Uterus (tissue), 4 donors: ENCODE data around the gene MESD. TPM values are rescaled to one million over a fixed set of nuclear protein-coding genes. Genes with fewer than 3 reads are reported as not detected.
"Not testable (repeated sequence)": the region's sequence is repeated elsewhere in the genome, so short reads cannot be mapped to it uniquely, and the experiment has no call there.

ENCODE experiments used
- DNase-seq, 2 donors: peaks; one replicate each; pipeline ENCODE4 v3.0.0-alpha.2; 2019 to 2020
- H3K27ac ChIP-seq, 2 donors: fragments of 200-600 bp; sonication (generic); 1 replicate in 1 of 2; 2 replicates in 1 of 2; pipeline ENCODE4 v1.5.1; 2016 to 2018
- H3K27me3 ChIP-seq, 2 donors: fragments of 200-600 bp; sonication (generic); one replicate each; pipeline ENCODE4 v1.5.1; 2018 to 2019; ENCODE audit warnings: control low read depth in 1 of 2
- H3K36me3 ChIP-seq, 2 donors: fragments of 200-600 bp; sonication (generic); one replicate each; pipeline ENCODE4 v1.5.1; 2019; ENCODE audit warnings: control low read depth in 1 of 2
- H3K4me1 ChIP-seq, 2 donors: fragments of 200-600 bp; sonication (generic); one replicate each; pipeline ENCODE4 v1.5.1; 2018 to 2019; ENCODE audit warnings: control low read depth in 1 of 2
- H3K4me3 ChIP-seq, 2 donors: fragments of 200-600 bp; sonication (generic); 1 replicate in 1 of 2; 2 replicates in 1 of 2; pipeline ENCODE4 v1.5.1; 2018 to 2019; ENCODE audit warnings: mild to moderate bottlenecking in 1 of 2
- H3K9me3 ChIP-seq, 2 donors: fragments of 200-600 bp; sonication (generic); one replicate each; pipeline ENCODE4 v1.5.1; 2019; ENCODE audit warnings: control low read depth in 1 of 2
- CTCF ChIP-seq, 4 experiments: fragments of 200-600 bp in 2 of 4; fragments of 450-650 bp in 2 of 4; sonication (generic) in 2 of 4; IDR thresholded peaks; one replicate each; pipeline ENCODE4 v1.5.1; 2016 to 2019; ENCODE audit warnings: antibody characterized with exemption in 4 of 4, mild to moderate bottlenecking in 2 of 4, moderate library complexity in 1 of 4
- POLR2A ChIP-seq, 2 donors: fragments of 450-650 bp; IDR thresholded peaks; one replicate each; pipeline ENCODE4 v1.6.1; 2016; ENCODE audit warnings: antibody characterized with exemption in 2 of 2, mild to moderate bottlenecking in 1 of 2, moderate library complexity in 1 of 2
- intact Hi-C: fragments of 100-400 bp; cut with DNase I; formaldehyde crosslinking; loops from one replicate; pipeline ENCODE4 v1.15.1; 2023; ENCODE audit warnings: low total_unique reads
- total RNA-seq, 4 donors: library from RNA; depleted of rRNA in 3 of 4; stranded (reverse); fragments of >200 nt in 3 of 4; gene quantifications; one replicate each; pipeline versions ENCODE4 v1.1.0 to v1.2.4, GENCODE V29; 2014 to 2023
- donor health status: DM: yes; HTN: yes; CAD: no.

MESD gene
- total RNA-seq, 4 donors from 2014 or later: 23.6 to 48.7 (median 27.7) TPM

DNA sequence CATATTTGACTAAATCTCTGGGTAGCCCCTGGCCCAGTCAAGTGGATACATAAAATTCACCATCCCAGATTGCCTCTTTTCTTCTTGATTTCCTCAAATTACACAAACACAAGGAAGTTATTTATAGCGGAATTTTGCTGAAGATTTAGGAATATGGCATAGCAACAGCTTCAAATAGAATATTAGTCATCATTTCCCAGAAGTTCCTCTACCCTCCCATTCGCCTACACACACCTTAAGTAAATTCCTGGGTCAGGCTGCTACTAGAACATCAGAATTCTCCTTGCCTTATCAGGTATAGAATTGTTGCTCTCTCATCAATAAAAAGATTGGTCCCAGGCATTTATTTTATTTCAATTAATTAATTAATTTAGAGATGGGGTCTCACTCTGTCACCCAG, 31.6 kb downstream of the MESD start:
- Histone ChIP-seq H3K4me1 (no peaks in the 10 kb centered on the region), H3K9me3 (no peaks in the 10 kb centered on the region), H3K4me3 (no peak overlapping the region), H3K27me3 (no peaks in the 10 kb centered on the region), H3K27ac (no peak overlapping the region), H3K36me3 (no peaks in the 10 kb centered on the region)
- intact Hi-C loops: no loop called here
- no peak for TF ChIP-seq CTCF (IDR thresholded peaks at IDR 0.05)
- no peak for DNase-seq

- H3K4me3 ChIP-seq: no peak overlapping the region
- no peaks in the 10 kb centered on the region for H3K27me3 ChIP-seq
- no peaks in the 10 kb centered on the region for H3K9me3 ChIP-seq
- TF ChIP-seq POLR2A (IDR thresholded peaks at IDR 0.05) (no peak), CTCF (IDR thresholded peaks at IDR 0.05) (no peak)
- H3K27ac ChIP-seq: no peak overlapping the region
- H3K4me1 ChIP-seq: no peaks in the 10 kb centered on the region
- DNase-seq: no peak
- intact Hi-C loops: no loop called here
- H3K36me3 ChIP-seq: no peaks in the 10 kb centered on the region
Measured at GRCh38 chr15:80957556-80957955, 32.1 kb downstream of the MESD start.

DNA sequence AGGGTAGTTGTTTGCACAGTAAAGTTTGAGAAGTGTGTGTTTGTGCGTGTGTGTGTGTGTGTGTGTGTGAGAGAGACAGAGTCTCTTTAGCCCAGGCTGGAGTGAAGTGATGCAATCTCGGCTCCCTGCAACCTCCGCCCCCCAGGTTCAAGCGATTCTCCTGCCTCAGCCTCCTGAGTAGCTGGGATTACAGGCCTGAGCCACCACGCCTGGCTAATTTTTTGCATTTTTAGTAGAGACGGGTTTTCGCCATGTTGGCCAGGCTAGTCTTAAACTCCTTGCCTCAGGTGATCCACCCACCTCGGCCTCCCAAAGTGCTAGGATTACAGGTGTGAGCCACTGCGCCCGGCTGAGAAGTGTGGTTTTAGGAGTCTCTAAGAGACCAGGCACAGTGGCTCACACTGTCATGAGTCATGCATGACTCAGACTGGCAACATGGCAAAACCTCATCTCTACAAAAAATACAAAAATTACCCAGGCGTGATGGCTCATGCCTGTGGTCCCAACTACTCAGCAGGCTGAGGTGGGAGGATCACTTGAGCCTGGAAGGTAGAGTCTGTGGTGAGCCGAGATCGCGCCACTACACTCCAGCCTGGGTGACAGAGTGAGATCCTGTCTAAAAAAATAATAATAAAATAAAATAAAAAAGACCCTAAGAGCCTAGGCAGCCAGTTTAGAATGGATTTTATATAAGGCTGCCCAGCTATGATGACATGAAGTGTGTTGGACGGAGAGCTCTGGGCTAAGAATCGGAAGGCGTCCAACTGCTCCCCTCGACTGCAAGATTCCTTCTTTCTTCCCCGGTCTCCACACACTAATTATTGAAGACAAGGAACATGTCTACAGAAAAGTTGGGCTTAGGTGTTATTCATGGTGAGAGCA, 33.8 kb downstream of the MESD start:
- H3K27me3 ChIP-seq, H3K4me3 ChIP-seq, H3K9me3 ChIP-seq, DNase-seq, H3K36me3 ChIP-seq, intact Hi-C loops, H3K4me1 ChIP-seq, H3K27ac ChIP-seq: not testable (repeated sequence)

DNA sequence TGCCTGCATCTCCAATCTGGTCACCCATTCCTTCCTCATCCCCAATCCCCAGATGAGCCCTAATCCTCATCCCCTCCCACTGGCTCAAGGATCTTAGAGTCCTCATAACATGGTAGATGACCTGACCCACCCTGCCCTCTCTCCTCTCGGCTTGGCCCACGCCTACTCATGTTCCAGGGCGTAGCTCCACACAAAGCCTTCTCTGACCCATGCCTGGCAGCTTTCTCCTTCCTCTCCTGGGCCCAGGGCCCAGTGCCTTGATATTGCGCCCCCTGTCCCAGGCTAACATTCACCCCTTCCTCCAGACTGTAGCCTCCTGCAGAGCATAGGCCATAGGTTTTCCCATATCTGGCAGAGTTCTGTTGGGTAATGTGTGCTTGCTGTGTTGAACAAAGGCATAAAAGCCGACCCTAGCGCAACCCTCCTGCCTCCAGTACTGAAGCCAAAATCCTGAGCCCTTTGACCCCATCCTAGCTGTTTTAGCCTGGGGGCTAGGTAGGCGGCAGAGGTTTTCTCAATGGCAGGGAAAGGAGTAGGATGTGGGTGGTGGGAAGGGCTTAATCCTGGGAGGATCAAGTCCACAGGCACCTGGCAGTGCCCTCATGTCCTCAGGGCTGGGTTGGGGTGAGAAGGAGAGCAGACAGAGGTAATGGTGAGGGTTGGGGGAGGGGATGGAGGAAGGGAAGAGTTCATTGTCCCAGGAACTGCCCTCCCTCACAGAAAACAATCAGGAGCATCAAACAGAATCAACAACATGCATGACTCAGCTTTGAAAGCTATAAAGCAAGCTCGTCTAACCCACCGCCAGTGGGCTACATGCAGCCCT, 35.5 kb downstream of the MESD start:
- Histone ChIP-seq H3K4me1 (no peaks in the 10 kb centered on the region), H3K27me3 (no peaks in the 10 kb centered on the region), H3K9me3 (no peaks in the 10 kb centered on the region), H3K27ac (no peak overlapping the region), H3K36me3 (no peaks in the 10 kb centered on the region), H3K4me3 (no peak overlapping the region)
- DNase-seq: no peak
- TF ChIP-seq POLR2A (IDR thresholded peaks at IDR 0.05) (no peak), CTCF (IDR thresholded peaks at IDR 0.05) (no peak)
- intact Hi-C loops: no loop called here

DNA sequence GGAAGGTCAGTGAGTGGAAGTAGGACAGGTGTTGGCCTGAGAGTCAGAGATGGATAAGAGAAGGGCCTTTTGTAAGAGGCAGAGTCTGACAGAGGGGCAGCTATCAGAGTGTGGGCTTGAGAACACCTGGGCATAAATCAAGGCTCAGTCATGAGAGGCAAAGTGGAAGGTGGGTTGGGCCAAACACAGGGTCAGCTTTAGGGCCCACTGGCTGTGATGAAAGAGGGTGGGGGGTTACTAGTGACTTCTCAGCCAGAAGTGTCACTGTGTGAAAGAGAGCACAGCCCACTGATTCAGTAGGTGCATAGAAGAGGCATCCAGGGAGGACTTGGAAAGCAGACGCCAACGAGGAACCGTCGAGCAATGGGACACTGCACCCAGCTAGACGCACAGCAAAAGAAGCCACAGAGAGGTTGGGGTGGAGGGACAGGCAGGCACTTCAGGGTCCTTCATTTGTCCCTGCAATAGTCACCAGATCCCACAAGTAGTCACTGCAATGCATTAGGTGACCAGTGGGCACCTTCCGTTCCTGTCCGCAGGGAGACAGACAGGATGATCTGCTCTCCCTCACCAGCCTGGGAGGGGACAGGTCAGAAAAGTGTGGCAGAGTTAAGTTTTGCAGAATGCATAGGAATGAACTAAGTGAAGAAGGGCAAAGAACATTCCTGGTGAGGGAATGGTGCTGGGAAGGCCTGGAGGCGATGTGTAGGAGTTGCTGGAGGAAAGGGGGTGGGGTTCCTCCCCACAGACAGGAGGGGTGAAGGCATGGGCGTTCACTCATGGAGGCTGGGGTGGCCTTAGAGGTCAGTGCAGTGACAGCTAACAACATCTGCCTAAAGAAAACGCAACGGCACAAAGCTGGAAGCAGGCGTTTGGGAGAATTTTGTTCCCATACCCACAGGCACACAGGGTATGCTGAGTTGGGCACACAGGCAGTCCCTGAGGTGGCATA, 36.3 kb downstream of the MESD start:
- H3K27me3 ChIP-seq: no peaks in the 10 kb centered on the region
- H3K27ac ChIP-seq: no peak overlapping the region
- no peak overlapping the region for H3K4me3 ChIP-seq
- H3K36me3 ChIP-seq: no peaks in the 10 kb centered on the region
- intact Hi-C loops: no loop called here
- TF ChIP-seq CTCF (IDR thresholded peaks at IDR 0.05) (no peak), POLR2A (IDR thresholded peaks at IDR 0.05) (no peak)
- no peaks in the 10 kb centered on the region for H3K4me1 ChIP-seq
- DNase-seq: no peak
- no peaks in the 10 kb centered on the region for H3K9me3 ChIP-seq
